Measurements from ENCODE around the gene TSPAN10. TPM values are rescaled to one million over a fixed set of nuclear protein-coding genes. Genes with fewer than 3 reads are reported as not detected.

TSPAN10 gene
- total and polyA plus RNA-seq, 2 of the 8 experiments (the other 6 are each of a cell fraction or from before 2014, with no cell fraction given), result 0.99 to 1.1 TPM

GRCh38 chr17:81681672-81682071, 44.7 kb downstream of the TSPAN10 start:
- Histone ChIP-seq H3K23ac (ENCODE audit: insufficient read length) (no peak overlapping the region), H3K79me2 (ENCODE audit: control insufficient read depth in 1 of 2, insufficient read depth in 2 of 2, low read length in 2 of 2) (peaks cover 4 to 39% of the 10 kb centered on the region in 2 experiments; a peak in 3 of 4 replicates)
- WGBS, 2 experiments (ENCODE audit: extremely low coverage in 1 of 2, insufficient coverage in 1 of 2, insufficient read length in 1 of 2, insufficient replicate concordance in 2 of 2, low coverage in 1 of 2, low lambda C conversion rate in 2 of 2, missing lambda C conversion rate in 1 of 2), result 88% methylated on average over 17 of the region's 17 CpGs; no CpG with 5 or more reads in 1 of the 2 experiments

More at GRCh38 chr17:81681672-81682071, 44.7 kb downstream of the TSPAN10 start:
- no peak for DNase-seq (ENCODE audit: low read depth in 1 of 2, low spot score in 2 of 2)
- peaks cover 0 to 22% of the 10 kb centered on the region in 2 experiments for H4K20me1 ChIP-seq (replicated peaks in 1 of 2; ENCODE audit: control insufficient read depth in 1 of 2, insufficient read depth in 2 of 2, low read length in 2 of 2)
- H2BK20ac ChIP-seq (ENCODE audit: low read length), result no peak overlapping the region
- H3K36me3 ChIP-seq (ENCODE audit: control insufficient read depth in 2 of 4, insufficient read depth in 4 of 4, low read length in 3 of 4), result peaks cover 2 to 8% (median 6%) of the 10 kb centered on the region in 4 experiments; a peak in 5 of 8 replicates
- H3K79me1 ChIP-seq (ENCODE audit: low read depth, low read length), result peaks cover 15% of the 10 kb centered on the region
- H3K4me3 ChIP-seq (ENCODE audit: extremely low read depth in 1 of 4, insufficient read depth in 2 of 4, low read depth in 3 of 4, low read length in 4 of 4), result no peak overlapping the region
- no peaks in the 10 kb centered on the region for H3K9me3 ChIP-seq (ENCODE audit: insufficient read depth in 2 of 2, low read depth in 1 of 2, low read length in 1 of 2)
- H4K5ac ChIP-seq (ENCODE audit: insufficient read length, low read depth, low read length), result no peak overlapping the region
- peaks cover 12% of the 10 kb centered on the region for H3K23me2 ChIP-seq (ENCODE audit: low read depth, low read length)
- no peaks in the 10 kb centered on the region; a peak in 1 of 7 replicates for H3K27me3 ChIP-seq (replicated peaks in 1 of 4; ENCODE audit: control insufficient read depth in 3 of 4, extremely low read depth in 1 of 4, insufficient read depth in 3 of 4, low read length in 3 of 4)
- H3K9ac ChIP-seq (replicated peaks in 1 of 4; ENCODE audit: extremely low read depth in 1 of 4, low read depth in 3 of 4, low read length in 3 of 4), result no peak overlapping the region
- no peak overlapping the region for H2AK5ac ChIP-seq (ENCODE audit: low read depth, low read length)
- ChIA-PET CTCF (ENCODE audit: partially characterized antibody) (interaction anchor here (2.2 kb wide), 1 partner anchor 12 kb away, joined by 10 read pairs; no protein-coding TSS in a partner anchor), POLR2A (ENCODE audit: partially characterized antibody) (interaction anchor here (0.6 to 28.4 kb wide), 5 partner anchors 11 to 45 kb away, joined by 4 to 436 read pairs (median 8); partner anchors contain the start of genes MRPL12, NPLOC4, SLC25A10 and TSPAN10)
- H3K4ac ChIP-seq (replicated peaks; ENCODE audit: insufficient read length, low read depth, low read length), result no peak overlapping the region
- no peak overlapping the region for H2BK12ac ChIP-seq (ENCODE audit: low read depth, low read length)
- no peak overlapping the region; a peak in 1 of 4 replicates for H3K4me2 ChIP-seq (ENCODE audit: insufficient read depth in 1 of 2, low read depth in 2 of 2, low read length in 2 of 2)
- H2BK15ac ChIP-seq (ENCODE audit: low read length), result no peak overlapping the region
- no peak overlapping the region for H3K18ac ChIP-seq (ENCODE audit: extremely low read depth, low read length)
- no peak overlapping the region for H2BK5ac ChIP-seq (ENCODE audit: low read depth, low read length)
- H3K4me1 ChIP-seq (replicated peaks in 1 of 4; ENCODE audit: control insufficient read depth in 3 of 4, insufficient read depth in 4 of 4, low read length in 3 of 4), result peaks cover 3 to 14% (median 7%) of the 10 kb centered on the region in 4 experiments; a peak in 6 of 7 replicates
- no peak overlapping the region for H2AFZ ChIP-seq (ENCODE audit: low read length)
- no peak overlapping the region for H3K56ac ChIP-seq (replicated peaks; ENCODE audit: insufficient read length, low read depth, low read length)
- no peak overlapping the region for H3K27ac ChIP-seq (ENCODE audit: low read depth, low read length)
- no peak overlapping the region for H3K14ac ChIP-seq (ENCODE audit: insufficient read length)
- no peak overlapping the region for H4K91ac ChIP-seq (replicated peaks; ENCODE audit: insufficient read length, low read length)
- no peak for FAIRE-seq
- no peak overlapping the region for H4K8ac ChIP-seq (ENCODE audit: extremely low read depth, insufficient read depth, low read length)
- H2BK120ac ChIP-seq (replicated peaks; ENCODE audit: low read depth, low read length), result no peak overlapping the region
- no peak for TF ChIP-seq PHF8 (conservative IDR thresholded peaks at IDR 0.05; ENCODE audit: low read depth, low read length)
- no peak for TF ChIP-seq CEBPB (IDR thresholded peaks at IDR 0.05; ENCODE audit: low read depth, low read length)
- TF ChIP-seq MAX (IDR thresholded peaks at IDR 0.05), result no peak
- no peak for TF ChIP-seq SP4 (IDR thresholded peaks at IDR 0.05; ENCODE audit: low read length)

Measured in H1 (cell line).